Activated CD4-positive, alpha-beta T cell treated with anti-CD3 and anti-CD28 coated beads for 48 hours (primary cell): ENCODE results near the gene CHKA.

ENCODE experiments used
- DNase-seq: peaks from one replicate; pipeline ENCODE4 v3.0.0-alpha.2; 2020

Gene CHKA

GRCh38 chr11:68012044-68012842 is 108.9 kb downstream of the CHKA start:
- no peak for DNase-seq

GRCh38 chr11:68011051-68011943 is 109.9 kb downstream of the CHKA start:
- no peak for DNase-seq

GRCh38 chr11:68010090-68011041 is 110.8 kb downstream of the CHKA start, which contains the start of gene ALDH3B1:
ALDH3B1 (plus strand) TSS chr11:68010327; CDS start chr11:68015298, 4,971 bp downstream.
- no peak for DNase-seq

- no peak for DNase-seq
Observed at GRCh38 chr11:68009391-68010089, 111.6 kb downstream of the CHKA start.

GRCh38 chr11:68008381-68009337 is 112.5 kb downstream of the CHKA start:
- DNase-seq, result no peak

- DNase-seq, result no peak
Observed at GRCh38 chr11:68007498-68008380, 113.4 kb downstream of the CHKA start.

GRCh38 chr11:68006606-68007166 is 114.5 kb downstream of the CHKA start:
- DNase-seq, result no peak

- DNase-seq, result no peak
Observed at GRCh38 chr11:68004551-68005335, 116.4 kb downstream of the CHKA start.

- peak; percentile 89 for DNase-seq
Observed at GRCh38 chr11:68003846-68004550, 117.2 kb downstream of the CHKA start, which contains the start of gene UNC93B1. UNC93B1 (minus strand) TSS chr11:68004097; CDS start chr11:68004043, 54 bp downstream.

- DNase-seq, result peak; percentile 64
Observed at GRCh38 chr11:68002938-68003845, 118.0 kb downstream of the CHKA start.
